ENCODE results near the gene RPIA. TPM values are rescaled to one million over a fixed set of nuclear protein-coding genes. Genes with fewer than 3 reads are reported as not detected.

Gene RPIA
- polyA plus RNA-seq, 2 of the 4 experiments (the other 2 are of a cell fraction): 23.3 to 27.0 TPM

GRCh38 chr2:88720399-88720798, 28.9 kb downstream of the RPIA start (continued):
- TF ChIP-seq BCL3 (IDR thresholded peaks at IDR 0.05): no peak
- TF ChIP-seq ESRRA (IDR thresholded peaks at IDR 0.05; ENCODE audit: borderline replicate concordance, low read length): no peak
- no peak for TF ChIP-seq PBX3 (IDR thresholded peaks at IDR 0.05)
- no peak for TF ChIP-seq HES2 (IDR thresholded peaks at IDR 0.05)
- TF ChIP-seq BHLHE40 (IDR thresholded peaks at IDR 0.05; ENCODE audit: low read depth, low read length): no peak
- TF ChIP-seq MAZ (IDR thresholded peaks at IDR 0.05; ENCODE audit: borderline replicate concordance, low read depth, low read length): no peak

GRCh38 chr2:88721268-88721667, 29.8 kb downstream of the RPIA start:
- no peak for DNase-seq (ENCODE audit: low read depth in 1 of 2, low spot score in 1 of 2)
- ATAC-seq: no peak
- no peak for TF ChIP-seq TFCP2L1 (CRISPR knock-in tag; IDR thresholded peaks at IDR 0.05)
- TF ChIP-seq BHLHE40 (IDR thresholded peaks at IDR 0.05; ENCODE audit: low read depth, low read length): no peak
- TF ChIP-seq FOSB (CRISPR knock-in tag; IDR thresholded peaks at IDR 0.05): no peak
- TF ChIP-seq CHD4 (IDR thresholded peaks at IDR 0.05; ENCODE audit: borderline replicate concordance): no peak
- no peak for TF ChIP-seq FOSL2 (IDR thresholded peaks at IDR 0.05)
- TF ChIP-seq FOSL2 (CRISPR knock-in tag; IDR thresholded peaks at IDR 0.05): no peak
- no peak for FAIRE-seq
- CTCF ChIA-PET: interaction anchor here (1.2 kb wide), 1 partner anchor 18 kb away, joined by 5 read pairs; no protein-coding TSS in a partner anchor
- Histone ChIP-seq H3K27ac (no peak overlapping the region), H3K9me3 (no peaks in the 10 kb centered on the region), H3K4me3 (no peak overlapping the region), H3K4me1 (no peaks in the 10 kb centered on the region), H3K4me2 (no peak overlapping the region)
- POLR2A ChIA-PET: no interaction called here
- WGBS (ENCODE audit: missing lambda C conversion rate): 91% methylated on average over 2 of the region's 2 CpGs

GRCh38 chr2:88724643-88725332, 33.3 kb downstream of the RPIA start:
- no peak for DNase-seq (ENCODE audit: low read depth in 1 of 2, low spot score in 1 of 2)
- ChIA-PET POLR2A (no interaction called here), CTCF (interaction anchor here (0.6 to 1.9 kb wide), 4 partner anchors 14 to 32 kb away, joined by 3 to 7 read pairs (median 6); no protein-coding TSS in a partner anchor)
- no peak overlapping the region for H3K4me3 ChIP-seq
- H3K27ac ChIP-seq: no peak overlapping the region
- no peaks in the 10 kb centered on the region for H3K9me3 ChIP-seq
- TF ChIP-seq FOSL2 (IDR thresholded peaks at IDR 0.05): no peak
- TF ChIP-seq FOSL2 (CRISPR knock-in tag; IDR thresholded peaks at IDR 0.05): no peak
- TF ChIP-seq REST (IDR thresholded peaks at IDR 0.05): no peak
- no peak for TF ChIP-seq CEBPB (IDR thresholded peaks at IDR 0.05)
- TF ChIP-seq USF2 (IDR thresholded peaks at IDR 0.05): no peak
- no peak for TF ChIP-seq EHF (CRISPR knock-in tag; IDR thresholded peaks at IDR 0.05)
- TF ChIP-seq TP53 (CRISPR knock-in tag; IDR thresholded peaks at IDR 0.05): no peak
- no peak for TF ChIP-seq HEYL (CRISPR knock-in tag; IDR thresholded peaks at IDR 0.05)
- no peak for TF ChIP-seq BHLHE40 (IDR thresholded peaks at IDR 0.05; ENCODE audit: low read depth, low read length)
- no peak for TF ChIP-seq SMC3 (IDR thresholded peaks at IDR 0.05)
- TF ChIP-seq MAX (IDR thresholded peaks at IDR 0.05): no peak
- TF ChIP-seq GATA3 (IDR thresholded peaks at IDR 0.05; ENCODE audit: borderline replicate concordance): no peak
- TF ChIP-seq CBX8 (IDR thresholded peaks at IDR 0.05): no peak
- no peaks in the 10 kb centered on the region for H3K4me1 ChIP-seq
- no peak for ATAC-seq
- no peak overlapping the region for H3K4me2 ChIP-seq
- WGBS (ENCODE audit: missing lambda C conversion rate): 80% methylated on average over 4 of the region's 4 CpGs
- FAIRE-seq: no peak

Data from A549 (cell line).